Measurements from ENCODE around the gene ROR2. TPM values are rescaled to one million over a fixed set of nuclear protein-coding genes. Genes with fewer than 3 reads are reported as not detected.
A peak's percentile ranks its signal among the peaks of the same experiment; 100 is the strongest.
"Not testable (repeated sequence)": the region's sequence is repeated elsewhere in the genome, so short reads cannot be mapped to it uniquely, and the experiment has no call there.

The ROR2 gene
- total RNA-seq, 6 experiments from 2014 or later, result 0.09 TPM; not detected in 5

DNA sequence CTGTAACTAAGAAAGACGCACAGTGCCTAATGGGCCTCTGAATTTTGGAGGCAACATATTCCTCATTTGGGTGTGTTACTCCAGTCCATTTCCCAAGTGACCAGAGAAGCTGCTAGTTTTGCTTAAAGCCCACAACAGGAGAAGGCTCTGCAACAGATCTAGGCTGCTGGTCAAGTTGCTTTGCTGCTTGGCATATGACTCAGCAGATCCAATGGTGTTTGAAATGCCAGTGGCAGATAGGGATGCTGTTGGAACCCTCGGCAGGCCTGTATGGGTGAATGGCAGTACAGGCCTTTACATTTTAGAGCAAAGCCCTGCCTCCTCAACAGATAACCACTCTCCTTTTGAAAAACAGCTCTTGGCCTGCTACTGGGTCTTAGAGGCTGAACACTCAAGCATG, 36.2 kb upstream of the ROR2 start:
- Mint-ChIP-seq H3K36me3 (ENCODE audit: low read depth) (no peaks in the 10 kb centered on the region), H3K27ac (no peak overlapping the region), H3K27me3 (ENCODE audit: insufficient read depth) (peaks cover 22% of the 10 kb centered on the region), H3K9me3 (peaks cover 3% of the 10 kb centered on the region), H3K4me1 (ENCODE audit: low read depth) (no peaks in the 10 kb centered on the region), H3K4me3 (no peak overlapping the region)
- no peak for DNase-seq
- TF ChIP-seq, protein P1, sequence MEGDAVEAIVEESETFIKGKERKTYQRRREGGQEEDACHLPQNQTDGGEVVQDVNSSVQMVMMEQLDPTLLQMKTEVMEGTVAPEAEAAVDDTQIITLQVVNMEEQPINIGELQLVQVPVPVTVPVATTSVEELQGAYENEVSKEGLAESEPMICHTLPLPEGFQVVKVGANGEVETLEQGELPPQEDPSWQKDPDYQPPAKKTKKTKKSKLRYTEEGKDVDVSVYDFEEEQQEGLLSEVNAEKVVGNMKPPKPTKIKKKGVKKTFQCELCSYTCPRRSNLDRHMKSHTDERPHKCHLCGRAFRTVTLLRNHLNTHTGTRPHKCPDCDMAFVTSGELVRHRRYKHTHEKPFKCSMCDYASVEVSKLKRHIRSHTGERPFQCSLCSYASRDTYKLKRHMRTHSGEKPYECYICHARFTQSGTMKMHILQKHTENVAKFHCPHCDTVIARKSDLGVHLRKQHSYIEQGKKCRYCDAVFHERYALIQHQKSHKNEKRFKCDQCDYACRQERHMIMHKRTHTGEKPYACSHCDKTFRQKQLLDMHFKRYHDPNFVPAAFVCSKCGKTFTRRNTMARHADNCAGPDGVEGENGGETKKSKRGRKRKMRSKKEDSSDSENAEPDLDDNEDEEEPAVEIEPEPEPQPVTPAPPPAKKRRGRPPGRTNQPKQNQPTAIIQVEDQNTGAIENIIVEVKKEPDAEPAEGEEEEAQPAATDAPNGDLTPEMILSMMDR (IDR thresholded peaks at IDR 0.05), result no peak

DNA sequence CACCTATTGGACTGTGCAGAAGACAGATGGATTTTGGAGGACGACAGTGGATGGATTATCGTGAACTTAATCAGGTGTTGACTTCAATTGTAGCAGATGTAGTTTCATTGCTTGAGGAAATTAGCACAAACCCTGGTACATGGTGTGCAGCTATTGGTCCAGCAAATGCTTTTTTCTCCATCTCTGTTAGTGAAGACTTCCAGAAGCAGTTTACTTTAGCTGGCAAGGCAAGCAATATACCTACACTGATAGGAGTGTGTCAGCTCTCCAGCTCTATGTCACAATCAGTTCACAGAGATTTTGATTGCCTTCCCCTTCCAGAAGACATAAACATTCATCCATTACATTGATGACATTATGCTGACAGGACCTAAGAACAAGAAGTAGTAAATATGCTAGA, 35.7 kb upstream of the ROR2 start:
- DNase-seq, result no peak
- Mint-ChIP-seq H3K36me3 (ENCODE audit: low read depth) (no peaks in the 10 kb centered on the region), H3K27ac (no peak overlapping the region), H3K4me3 (no peak overlapping the region), H3K9me3 (peaks cover 6% of the 10 kb centered on the region), H3K4me1 (ENCODE audit: low read depth) (no peaks in the 10 kb centered on the region), H3K27me3 (ENCODE audit: insufficient read depth) (peaks cover 22% of the 10 kb centered on the region)
- TF ChIP-seq, protein P1 (IDR thresholded peaks at IDR 0.05), result no peak

DNA sequence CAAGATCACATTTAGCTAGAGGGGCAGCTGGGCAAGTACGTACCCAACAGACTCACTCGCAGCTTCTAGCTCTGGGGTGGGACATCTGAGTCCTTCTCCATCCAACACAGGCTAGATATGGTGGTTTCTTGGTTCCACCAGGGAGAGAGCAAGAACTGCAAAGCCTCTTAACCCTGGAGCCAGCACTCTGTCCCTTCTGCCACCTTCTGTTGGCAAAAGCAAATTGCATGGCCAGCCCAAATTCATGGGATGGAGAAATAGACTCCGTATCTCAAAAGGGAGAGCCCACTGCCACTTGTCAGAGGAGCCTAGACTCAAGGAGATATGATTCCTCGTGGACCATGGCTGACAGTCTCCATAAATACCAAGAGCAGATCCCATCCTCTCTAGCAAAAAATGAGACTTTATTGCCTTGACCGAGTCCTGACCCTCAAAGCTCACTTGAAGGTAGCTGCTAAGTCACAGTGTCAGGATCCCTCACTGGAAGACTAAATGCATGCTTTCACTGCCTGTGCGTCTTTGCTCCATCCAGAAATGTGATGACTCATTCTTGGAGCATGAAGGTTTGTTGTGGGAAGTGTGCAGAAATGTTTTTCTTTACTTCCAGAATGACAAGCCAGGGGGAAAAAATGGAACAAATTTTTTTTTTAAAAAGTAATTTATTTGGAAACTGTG, 28.8 kb upstream of the ROR2 start:
- H3K27me3 Mint-ChIP-seq (ENCODE audit: insufficient read depth), result peaks cover 18% of the 10 kb centered on the region

DNA sequence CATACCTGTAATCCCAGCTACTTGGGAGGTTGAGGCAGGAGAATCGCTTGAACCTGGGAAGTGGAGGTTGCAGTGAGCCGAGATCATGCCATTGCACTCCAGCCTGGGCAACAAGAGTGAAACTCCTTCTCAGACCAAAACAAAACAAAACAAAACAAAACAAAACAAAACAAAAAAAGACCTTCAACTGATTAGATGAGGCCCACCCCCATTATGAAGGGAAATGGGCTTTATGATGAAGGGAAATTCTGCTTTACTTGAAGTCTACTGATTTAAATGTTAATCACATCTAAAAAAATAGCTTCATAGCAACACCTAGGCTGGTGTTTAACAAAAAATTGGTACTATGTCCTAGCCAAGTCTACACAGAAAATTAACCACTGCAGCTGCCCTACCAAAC, 25.2 kb upstream of the ROR2 start:
- not testable (repeated sequence) for H3K4me3 Mint-ChIP-seq; DNase-seq; H3K27ac Mint-ChIP-seq; H3K9me3 Mint-ChIP-seq; H3K36me3 Mint-ChIP-seq (ENCODE audit: low read depth)
- Mint-ChIP-seq H3K4me1 (ENCODE audit: low read depth) (peaks cover 17% of the 10 kb centered on the region), H3K27me3 (ENCODE audit: insufficient read depth) (peaks cover 15% of the 10 kb centered on the region)

More for the DNA sequence above, 28.8 kb upstream of the ROR2 start:
- Mint-ChIP-seq H3K4me3 (peak overlapping the region; percentile 7; the same call in 1 of the 2 replicates), H3K27ac (peak overlapping the region; percentile 55), H3K9me3 (peaks cover 6% of the 10 kb centered on the region), H3K36me3 (ENCODE audit: low read depth) (no peaks in the 10 kb centered on the region), H3K4me1 (ENCODE audit: low read depth) (peaks cover 17% of the 10 kb centered on the region)
- peak; percentile 83 for DNase-seq
- TF ChIP-seq, protein P1 (IDR thresholded peaks at IDR 0.05), result peak; percentile 69

DNA sequence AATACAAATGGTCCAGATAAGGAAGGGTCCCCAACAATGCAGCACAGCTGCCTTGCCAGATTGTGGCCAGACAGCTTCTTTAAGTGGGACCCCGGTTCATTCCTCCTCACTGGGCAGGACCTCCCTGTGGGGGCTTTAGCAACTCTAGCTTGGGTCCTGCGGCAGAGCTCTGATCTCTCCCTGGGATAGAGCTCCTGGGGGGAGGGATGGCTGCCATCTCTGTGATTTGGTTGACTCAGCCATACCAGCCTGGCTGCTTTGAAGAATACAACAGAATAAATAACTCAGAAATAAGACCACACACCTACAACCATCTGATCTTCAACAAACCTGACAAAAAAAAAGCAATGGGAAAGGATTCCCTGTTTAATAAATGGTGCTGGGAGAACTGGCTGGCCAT, 22.7 kb upstream of the ROR2 start:
- Mint-ChIP-seq H3K36me3 (ENCODE audit: low read depth) (no peaks in the 10 kb centered on the region), H3K9me3 (no peaks in the 10 kb centered on the region), H3K27ac (no peak overlapping the region), H3K4me1 (ENCODE audit: low read depth) (no peaks in the 10 kb centered on the region), H3K4me3 (no peak overlapping the region), H3K27me3 (ENCODE audit: insufficient read depth) (peaks cover 22% of the 10 kb centered on the region)
- no peak for DNase-seq
- TF ChIP-seq, protein P1 (IDR thresholded peaks at IDR 0.05), result no peak

DNA sequence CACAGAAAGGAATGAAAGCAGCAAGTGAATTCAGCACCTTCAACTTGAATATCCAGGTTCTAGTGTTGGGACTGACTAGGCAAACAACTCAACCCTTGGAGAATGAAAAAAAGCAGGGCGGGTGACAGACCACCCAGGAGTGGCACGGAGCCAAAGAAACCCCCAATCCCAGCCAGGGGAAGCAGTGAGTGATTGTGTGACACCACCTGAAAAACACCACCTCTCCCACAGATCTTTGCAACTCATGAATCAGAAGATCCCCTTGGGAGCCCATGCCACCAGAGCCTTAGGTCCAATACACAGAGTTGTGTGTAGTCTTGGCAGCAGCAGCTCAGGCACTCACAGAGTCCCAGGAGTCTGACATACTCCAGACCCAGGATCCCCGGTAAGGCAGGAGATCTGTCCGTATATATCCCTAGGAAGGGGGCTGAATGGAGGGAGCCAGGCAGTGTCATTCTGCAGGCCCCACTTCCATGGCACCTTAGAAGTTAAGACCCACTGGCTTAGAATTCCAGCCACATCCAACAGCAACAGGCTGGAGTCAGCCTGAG, 22.1 kb upstream of the ROR2 start:
- no peak overlapping the region for H3K4me3 Mint-ChIP-seq
- TF ChIP-seq, protein P1 (IDR thresholded peaks at IDR 0.05), result no peak
- no peak overlapping the region for H3K27ac Mint-ChIP-seq
- no peak for DNase-seq
- H3K4me1 Mint-ChIP-seq (ENCODE audit: low read depth), result no peaks in the 10 kb centered on the region
- no peaks in the 10 kb centered on the region for H3K36me3 Mint-ChIP-seq (ENCODE audit: low read depth)
- no peaks in the 10 kb centered on the region for H3K9me3 Mint-ChIP-seq
- H3K27me3 Mint-ChIP-seq (ENCODE audit: insufficient read depth), result peaks cover 22% of the 10 kb centered on the region

Measured in HFFc6 (cell line).